H9 (cell line): ENCODE results near the gene CEACAM20. TPM values are rescaled to one million over a fixed set of nuclear protein-coding genes. Genes with fewer than 3 reads are reported as not detected.

Experiments
- DNase-seq: peaks from one replicate; pipeline ENCODE4 v3.0.0-alpha.2; 2017
- H2AFZ ChIP-seq: one replicate; pipeline ENCODE4 v1.6.1; 2013; ENCODE audit warnings: mild to moderate bottlenecking, low read length, control low read depth, moderate library complexity
- H2AK5ac ChIP-seq: 2 replicates; pipeline ENCODE4 v1.6.1; 2013; ENCODE audit warnings: low read length, control low read depth, mixed read lengths; ENCODE audit not compliant: insufficient read length
- H2BK120ac ChIP-seq: one replicate; pipeline ENCODE4 v1.6.1; 2013; ENCODE audit warnings: low read depth, mild to moderate bottlenecking, low read length, control low read depth, inconsistent platforms; ENCODE audit not compliant: poor library complexity, severe bottlenecking
- H2BK12ac ChIP-seq: 2 replicates; pipeline ENCODE4 v1.6.1; 2013; ENCODE audit warnings: low read length, control low read depth, mixed read lengths, low read depth; ENCODE audit not compliant: insufficient read length
- H2BK15ac ChIP-seq: 2 replicates; pipeline ENCODE4 v1.6.1; 2013; ENCODE audit warnings: low read depth, low read length, control low read depth
- H2BK20ac ChIP-seq: one replicate; pipeline ENCODE4 v1.6.1; 2013; ENCODE audit warnings: low read depth, mild to moderate bottlenecking, low read length, control low read depth, inconsistent platforms; ENCODE audit not compliant: poor library complexity, severe bottlenecking
- H2BK5ac ChIP-seq: 2 replicates; pipeline ENCODE4 v1.6.1; 2013; ENCODE audit warnings: low read length, control low read depth, mixed read lengths; ENCODE audit not compliant: insufficient read length
- H3K14ac ChIP-seq: 2 replicates; pipeline ENCODE4 v1.6.1; 2013; ENCODE audit warnings: low read length, control low read depth; ENCODE audit not compliant: insufficient read depth
- H3K18ac ChIP-seq: 2 replicates; pipeline ENCODE4 v1.6.1; 2013; ENCODE audit warnings: low read depth, mild to moderate bottlenecking, mixed read lengths, low read length, control low read depth; ENCODE audit not compliant: insufficient read length
- H3K23ac ChIP-seq: 2 replicates; pipeline ENCODE4 v1.6.1; 2013; ENCODE audit warnings: low read length, control low read depth, mixed read lengths, low read depth; ENCODE audit not compliant: insufficient read length
- H3K23me2 ChIP-seq: 2 replicates; pipeline ENCODE4 v1.6.1; 2013; ENCODE audit warnings: low read depth, mild to moderate bottlenecking, mixed read lengths, low read length, control low read depth; ENCODE audit not compliant: insufficient read length, poor library complexity, severe bottlenecking
- H3K27ac ChIP-seq: 2 replicates; pipeline ENCODE4 v1.5.1; 2013; ENCODE audit warnings: low read length, control low read depth, mixed read lengths, low read depth; ENCODE audit not compliant: insufficient read length
- H3K27me3 ChIP-seq: 2 replicates; pipeline ENCODE4 v1.6.1; 2013; ENCODE audit warnings: low read length, control low read depth, inconsistent platforms; ENCODE audit not compliant: insufficient read depth
- H3K4ac ChIP-seq: 2 replicates; pipeline ENCODE4 v1.6.1; 2013; ENCODE audit warnings: low read depth, mild to moderate bottlenecking, control low read depth, inconsistent platforms, low read length, moderate library complexity
- H3K4me1 ChIP-seq: 2 replicates; pipeline ENCODE4 v1.6.1; 2013; ENCODE audit warnings: low read length, control low read depth, inconsistent platforms; ENCODE audit not compliant: insufficient read depth
- H3K4me2 ChIP-seq: 2 replicates; pipeline ENCODE4 v1.6.1; 2013; ENCODE audit warnings: low read length, control low read depth, mixed read lengths; ENCODE audit not compliant: insufficient read length, insufficient read depth
- H3K56ac ChIP-seq: 2 replicates; pipeline ENCODE4 v1.6.1; 2013; ENCODE audit warnings: low read depth, mild to moderate bottlenecking, mixed read lengths, low read length, control low read depth; ENCODE audit not compliant: insufficient read length
- H3K79me1 ChIP-seq: 2 replicates; pipeline ENCODE4 v1.6.1; 2013; ENCODE audit warnings: low read depth, mild to moderate bottlenecking, moderate library complexity, low read length, control low read depth, inconsistent platforms; ENCODE audit not compliant: insufficient read depth, poor library complexity, severe bottlenecking
- H3K79me2 ChIP-seq: 2 replicates; pipeline ENCODE4 v1.6.1; 2013; ENCODE audit warnings: low read length, control low read depth, inconsistent platforms; ENCODE audit not compliant: insufficient read depth
- H3K9ac ChIP-seq: 2 replicates; pipeline ENCODE4 v1.6.1; 2013; ENCODE audit warnings: low read length, control low read depth, mixed read lengths; ENCODE audit not compliant: insufficient read length; ENCODE audit errors: extremely low read depth
- H3K9me3 ChIP-seq: one replicate; pipeline ENCODE4 v1.6.1; 2013; ENCODE audit warnings: low read depth, low read length, inconsistent platforms; ENCODE audit not compliant: control insufficient read depth
- H3T11ph ChIP-seq: one replicate; pipeline ENCODE4 v1.6.1; 2013; ENCODE audit warnings: mild to moderate bottlenecking, low read length, control low read depth, inconsistent platforms
- H4K20me1 ChIP-seq: one replicate; pipeline ENCODE4 v1.6.1; 2013; ENCODE audit not compliant: control insufficient read depth, insufficient read length, insufficient read depth
- H4K5ac ChIP-seq: 2 replicates; pipeline ENCODE4 v1.6.1; 2013; ENCODE audit warnings: low read depth, mild to moderate bottlenecking, mixed read lengths, low read length, control low read depth; ENCODE audit not compliant: insufficient read length
- H4K8ac ChIP-seq: replicated peaks from 2 replicates; pipeline ENCODE4 v1.6.1; 2013; ENCODE audit warnings: low read length, control low read depth, mixed read lengths, low read depth; ENCODE audit not compliant: insufficient read length
- H4K91ac ChIP-seq: 2 replicates; pipeline ENCODE4 v1.6.1; 2013; ENCODE audit warnings: low read depth, mild to moderate bottlenecking, moderate library complexity, mixed read lengths, low read length, control low read depth; ENCODE audit not compliant: insufficient read length
- H3K27ac Mint-ChIP-seq, 3 experiments: 2 replicates in 2 of 3; 3 replicates in 1 of 3; pipeline ENCODE4 v1.8.0; 2020 to 2021; ENCODE audit warnings: mixed read lengths in 3 of 3, mild to moderate bottlenecking in 1 of 3, moderate library complexity in 1 of 3
- H3K27me3 Mint-ChIP-seq: 2 replicates; pipeline ENCODE4 v1.8.0; 2021; ENCODE audit warnings: low read depth, mild to moderate bottlenecking, moderate library complexity, mixed read lengths
- H3K36me3 Mint-ChIP-seq, 3 experiments: 2 replicates in 2 of 3; 3 replicates in 1 of 3; pipeline ENCODE4 v1.8.0; 2020 to 2021; ENCODE audit warnings: low read depth in 3 of 3, mixed read lengths in 3 of 3; ENCODE audit not compliant: insufficient read depth in 1 of 3
- H3K4me1 Mint-ChIP-seq, 2 experiments: 2 replicates each; pipeline ENCODE4 v1.8.0; 2020; ENCODE audit warnings: mixed read lengths in 2 of 2
- H3K4me3 Mint-ChIP-seq, 2 experiments: 2 replicates in 1 of 2; 3 replicates in 1 of 2; pipeline ENCODE4 v1.8.0; 2020 to 2021; ENCODE audit warnings: mild to moderate bottlenecking in 2 of 2, mixed read lengths in 2 of 2, moderate library complexity in 1 of 2
- H3K9me3 Mint-ChIP-seq, 2 experiments: 2 replicates in 1 of 2; 3 replicates in 1 of 2; pipeline ENCODE4 v1.8.0; 2020; ENCODE audit warnings: mild to moderate bottlenecking in 2 of 2, mixed read lengths in 2 of 2, moderate library complexity in 1 of 2
- CTCF ChIP-seq: fragments of 200-600 bp; sonication (generic); conservative IDR thresholded peaks from 3 replicates; pipeline ENCODE4 v1.8.0; 2021; ENCODE audit warnings: antibody characterized with exemption, mild to moderate bottlenecking
- WGBS: extraction: QIAGEN DNeasy Blood & Tissue Kit; methylation state at CpG from one replicate; pipeline ENCODE4 v1.1.7; 2013; ENCODE audit warnings: missing lambda C conversion rate, low lambda C conversion rate, mixed read lengths; ENCODE audit not compliant: insufficient read length; ENCODE audit errors: extremely low coverage; 5-methylcytosine and 5-hydroxymethylcytosine counted together
- total RNA-seq: library from RNA; stranded (reverse); gene quantifications from 2 replicates; pipeline ENCODE4 v1.2.1, GENCODE V29; 2021

The CEACAM20 gene
- total RNA-seq, 1 experiment from 2014 or later: not detected

- Histone ChIP-seq H2AK5ac (no peak overlapping the region), H3K27ac (no peak overlapping the region), H2BK20ac (no peak overlapping the region), H2BK12ac (no peak overlapping the region), H3K4me1 (no peaks in the 10 kb centered on the region), H3K9ac (no peak overlapping the region), H3K79me1 (no peaks in the 10 kb centered on the region), H3K56ac (no peak overlapping the region), H3K9me3 (no peaks in the 10 kb centered on the region), H3K27me3 (no peaks in the 10 kb centered on the region), H4K5ac (no peak overlapping the region), H3K23ac (no peak overlapping the region), H2BK120ac (no peak overlapping the region), H2BK5ac (no peak overlapping the region), H2AFZ (no peak overlapping the region), H3K23me2 (no peaks in the 10 kb centered on the region), H3T11ph (no peak overlapping the region), H4K91ac (no peak overlapping the region), H4K20me1 (no peaks in the 10 kb centered on the region), H3K14ac (no peak overlapping the region; the same call in 1 of the 2 replicates), H3K4ac (no peak overlapping the region), H4K8ac (no peak overlapping the region), H3K4me2 (no peak overlapping the region), H2BK15ac (no peak overlapping the region), H3K18ac (no peak overlapping the region), H3K79me2 (no peaks in the 10 kb centered on the region)
- Mint-ChIP-seq H3K36me3 (no peaks in the 10 kb centered on the region; a peak in 1 of 7 replicates), H3K9me3 (peaks cover 6 to 10% of the 10 kb centered on the region in 2 experiments; a peak in 4 of 5 replicates), H3K4me1 (no peaks in the 10 kb centered on the region), H3K4me3 (no peak overlapping the region), H3K27ac (no peak overlapping the region), H3K27me3 (peaks cover 9% of the 10 kb centered on the region)
- TF ChIP-seq CTCF: no peak
- no CpG with 5 or more reads among the region's 6 CpGs for WGBS
- no peak for DNase-seq
These were observed 24.1 kb upstream of the CEACAM20 start for GRCh38 chr19:44553478-44554171.
